SIG-M5 (cell line): ENCODE measurements around the gene ASTN1.

Experiments used
- DNase-seq: peaks from one replicate; lab custom pipeline; 2025; lab: John Stamatoyannopoulos, UW

Gene ASTN1

DNA sequence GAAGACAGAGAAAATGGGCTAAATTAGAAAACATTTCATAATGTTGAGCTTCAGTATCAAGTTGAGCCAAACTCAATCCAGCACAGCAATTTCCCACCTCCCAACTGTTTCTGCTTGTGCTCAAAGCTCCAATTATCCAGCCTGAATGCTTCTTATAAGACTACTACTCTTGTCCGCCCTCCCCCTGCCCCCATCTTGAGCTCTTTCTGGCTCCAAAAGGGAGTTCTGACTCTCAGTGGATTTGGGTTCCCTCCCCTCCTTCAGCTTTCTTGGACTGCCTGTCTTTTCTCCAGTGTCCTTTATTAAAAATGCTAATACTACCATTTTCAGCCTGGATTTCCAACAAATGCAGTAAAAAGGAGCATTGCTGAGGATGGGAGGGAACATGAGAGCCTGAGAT is 174.8 kb downstream of the ASTN1 start:
- no peak for DNase-seq

DNA sequence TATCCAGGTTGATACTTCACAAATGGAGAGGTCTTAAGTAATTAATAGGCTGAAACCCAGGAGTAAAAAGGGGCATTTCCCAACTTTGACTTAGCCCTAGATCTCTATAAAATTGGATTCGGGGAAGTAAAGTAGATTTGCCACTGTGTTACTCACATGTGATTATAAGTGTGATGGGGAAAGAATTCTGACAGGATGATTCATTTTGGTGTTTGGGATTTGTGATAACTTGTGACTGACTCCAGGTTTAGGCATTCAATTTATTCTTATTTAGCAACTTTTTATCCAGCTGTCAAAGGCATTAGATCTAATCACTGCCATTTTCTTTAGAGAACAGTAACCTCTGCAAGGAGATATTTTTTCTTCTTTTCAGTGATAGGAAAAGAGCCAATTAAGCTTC is 175.5 kb downstream of the ASTN1 start:
- no peak for DNase-seq

DNA sequence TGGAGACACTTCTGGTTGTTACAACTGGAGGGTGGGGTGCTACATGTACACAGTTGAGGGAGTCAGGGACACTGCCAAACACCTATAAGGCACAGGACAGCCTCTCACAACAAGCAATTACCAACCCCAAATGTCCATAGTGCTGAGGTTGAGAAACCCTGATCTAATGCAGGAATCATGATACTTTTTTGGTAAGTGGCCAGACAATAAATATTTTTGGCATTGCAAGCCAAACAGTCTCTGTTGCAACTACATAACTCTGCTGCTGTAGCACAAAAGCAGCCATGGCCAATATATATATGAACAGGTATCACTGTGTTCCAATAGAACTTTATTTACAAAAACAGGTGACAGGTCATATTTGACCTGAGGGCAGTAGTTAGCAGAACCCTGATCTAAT is 177.5 kb downstream of the ASTN1 start:
- no peak for DNase-seq

DNA sequence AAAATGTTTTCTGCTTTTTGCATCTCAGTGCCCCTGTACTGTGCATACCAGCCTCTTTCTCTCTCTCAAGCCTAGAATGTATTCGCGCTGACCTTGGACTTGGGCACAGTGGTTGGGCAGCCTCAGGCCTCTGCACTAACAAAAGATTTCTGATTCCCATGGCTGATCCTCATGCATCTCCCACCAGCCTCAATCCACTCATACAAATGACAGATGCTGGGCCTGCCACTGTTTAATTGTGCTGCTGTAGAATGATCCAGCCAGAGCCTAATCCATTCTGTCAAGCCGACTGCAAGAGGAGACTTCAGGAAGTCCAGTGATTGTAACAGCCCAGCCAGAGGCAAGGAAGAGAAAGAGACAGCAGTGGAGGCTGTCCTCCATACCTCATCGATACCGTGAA is 180.8 kb downstream of the ASTN1 start:
- no peak for DNase-seq

DNA sequence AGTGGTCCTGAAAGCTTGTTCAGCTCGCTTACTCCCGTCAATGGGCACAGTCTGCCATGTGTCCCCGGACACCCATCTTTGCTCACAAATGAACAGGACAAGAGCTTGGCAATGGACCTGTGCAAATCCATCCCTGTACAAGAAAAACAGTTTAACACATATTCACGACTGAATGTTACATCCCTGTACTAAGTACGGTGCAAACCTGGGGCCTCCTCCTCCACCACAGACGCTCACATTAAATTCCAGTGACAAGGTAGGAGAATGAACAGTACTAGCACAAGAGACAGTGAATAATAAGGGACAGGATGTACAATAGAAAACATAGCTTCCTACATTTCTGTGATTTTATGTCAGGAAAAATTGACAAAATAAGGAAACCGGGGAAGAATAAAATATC is 187.7 kb downstream of the ASTN1 start:
- no peak for DNase-seq

DNA sequence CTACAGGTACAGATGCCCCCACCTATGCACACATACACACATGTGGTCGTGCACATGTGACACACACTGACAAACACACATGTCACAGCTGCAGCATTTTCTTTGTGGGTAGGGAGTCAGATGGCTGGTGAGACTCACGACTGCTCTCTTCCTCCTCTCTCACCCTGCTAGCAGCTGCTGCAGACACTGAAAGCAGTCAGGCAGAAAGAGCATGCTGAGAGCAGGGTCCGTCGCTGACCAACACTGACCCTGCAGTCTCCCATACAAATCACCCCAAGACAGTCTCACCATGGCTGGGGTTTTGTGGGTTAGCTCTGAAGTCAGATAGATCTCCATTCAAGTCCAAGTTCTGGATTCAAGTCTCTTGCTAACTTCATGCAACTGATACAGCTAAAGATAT is 188.3 kb downstream of the ASTN1 start:
- no peak for DNase-seq

DNA sequence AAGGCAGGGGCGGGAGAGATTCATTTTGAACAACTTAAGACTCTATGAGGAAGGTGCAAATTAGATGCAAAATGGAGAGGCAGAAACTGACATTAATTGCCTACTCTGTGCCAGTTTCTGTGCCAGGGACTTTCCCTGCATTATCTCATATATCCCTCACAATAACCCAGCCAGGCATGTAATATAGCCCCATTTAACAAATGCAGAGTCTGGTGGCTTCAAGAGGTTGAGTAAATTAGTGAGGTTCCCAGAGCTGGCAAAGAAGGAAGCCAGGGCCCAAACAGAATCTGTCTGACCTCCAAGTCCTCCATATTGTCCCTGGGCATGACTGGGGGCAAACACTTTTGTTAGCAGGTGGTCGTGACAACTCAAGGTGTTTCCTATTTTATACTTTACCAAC is 199.8 kb downstream of the ASTN1 start:
- no peak for DNase-seq

DNA sequence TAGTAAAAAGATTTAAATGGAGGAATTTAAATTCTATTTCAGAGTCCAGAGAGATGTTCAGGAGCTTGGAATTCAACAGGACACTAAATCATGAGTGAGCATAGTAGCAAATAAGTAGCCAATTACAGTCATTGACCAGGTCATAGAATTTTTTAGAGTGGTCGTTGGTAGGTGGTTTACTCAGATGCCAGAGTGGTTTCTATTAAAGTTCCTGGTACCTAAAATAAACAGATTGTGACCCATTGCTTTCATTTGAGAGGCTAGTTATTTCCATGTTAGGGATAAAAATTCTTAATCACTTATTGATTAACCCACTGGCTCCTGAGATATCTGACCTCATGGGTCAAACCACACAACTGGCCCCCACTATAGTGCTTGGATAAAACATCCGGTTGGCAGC is 201.3 kb downstream of the ASTN1 start:
- no peak for DNase-seq

DNA sequence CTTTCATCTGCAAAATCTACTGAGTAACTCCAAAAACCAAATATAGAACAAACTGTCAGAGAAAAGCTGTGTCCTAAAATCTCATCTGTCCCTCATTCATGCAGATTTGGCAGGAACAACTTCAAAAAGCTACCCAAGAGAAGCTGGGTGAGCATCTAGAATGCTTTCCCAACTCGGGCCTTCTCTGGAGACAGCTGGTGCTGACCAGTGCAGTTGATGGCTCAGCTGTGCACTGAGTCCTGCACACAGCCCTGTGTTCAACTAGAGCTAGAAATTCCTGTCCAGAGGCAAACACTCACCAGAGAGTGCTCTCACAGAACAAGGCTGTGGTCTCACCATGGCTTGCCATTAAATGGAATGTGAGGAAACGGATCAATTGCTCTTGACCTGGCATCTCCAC is 202.8 kb downstream of the ASTN1 start:
- no peak for DNase-seq

DNA sequence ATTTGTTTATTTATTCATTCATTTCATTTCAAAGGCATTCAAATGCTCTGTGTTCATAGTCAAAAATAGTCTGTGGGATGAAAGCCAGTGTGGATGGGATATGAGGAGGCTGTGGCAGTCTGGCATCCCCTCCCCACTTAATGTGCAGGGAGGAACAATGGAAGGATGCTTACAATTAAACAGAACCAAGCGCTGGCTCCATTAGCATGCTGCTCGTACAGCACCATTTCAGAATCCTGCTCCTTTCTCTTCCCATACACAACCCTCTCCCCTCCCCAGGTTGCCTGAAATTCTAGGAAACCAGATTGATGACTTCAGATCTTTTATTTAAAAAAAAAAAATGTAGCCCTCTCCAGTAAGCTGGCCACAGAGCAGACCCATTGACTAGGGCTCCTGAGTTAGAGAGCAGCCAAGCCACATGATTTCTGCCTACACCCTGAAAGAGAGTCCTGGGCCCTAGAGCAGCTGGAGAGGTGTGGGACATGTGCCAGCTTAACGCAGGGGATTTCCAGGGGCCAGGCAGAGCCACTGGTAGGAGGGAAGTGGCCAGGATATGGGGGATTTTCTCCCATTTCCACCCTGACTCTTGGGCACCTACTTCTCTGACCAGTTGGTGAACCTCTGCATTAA is 205.2 kb downstream of the ASTN1 start:
- DNase-seq: no peak

DNA sequence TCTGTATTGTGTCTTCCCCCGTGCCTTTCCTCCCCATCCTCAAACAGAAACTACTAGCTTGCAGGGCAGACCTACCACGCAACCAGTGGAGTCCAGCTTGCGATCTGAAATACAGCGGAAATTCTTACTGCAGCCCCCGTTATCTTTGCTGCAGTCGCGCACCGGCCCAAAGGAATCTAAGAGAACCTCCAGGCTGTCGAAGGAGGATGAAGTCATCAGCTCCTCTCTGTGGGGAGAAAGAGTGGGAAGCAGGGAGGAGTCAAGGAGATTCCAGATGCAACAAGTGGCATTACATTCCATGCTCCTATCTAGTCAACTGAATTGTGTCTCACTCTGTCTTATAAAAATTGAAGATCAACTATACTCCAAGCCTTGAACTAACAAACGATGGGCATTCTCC is 206.9 kb downstream of the ASTN1 start:
- DNase-seq: no peak

DNA sequence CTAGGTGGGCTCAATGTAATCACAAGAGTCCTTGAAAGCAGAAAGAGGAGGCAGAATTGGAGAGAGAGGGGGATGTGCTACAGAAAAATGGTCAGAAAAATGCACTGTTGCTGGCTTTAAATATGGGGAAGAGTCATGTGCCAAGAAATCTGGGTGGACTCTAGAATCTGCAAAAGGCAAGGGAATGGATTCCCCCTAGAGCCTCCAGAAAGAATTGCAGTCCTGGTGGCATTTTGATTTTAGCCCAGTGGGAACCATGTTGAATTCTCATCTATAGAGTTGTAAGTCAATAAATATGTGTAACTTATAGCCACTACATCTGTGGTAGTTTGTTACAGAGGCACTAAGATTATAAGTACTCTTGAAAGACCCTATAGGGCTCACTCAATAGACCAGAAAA is 210.3 kb downstream of the ASTN1 start:
- no peak for DNase-seq

DNA sequence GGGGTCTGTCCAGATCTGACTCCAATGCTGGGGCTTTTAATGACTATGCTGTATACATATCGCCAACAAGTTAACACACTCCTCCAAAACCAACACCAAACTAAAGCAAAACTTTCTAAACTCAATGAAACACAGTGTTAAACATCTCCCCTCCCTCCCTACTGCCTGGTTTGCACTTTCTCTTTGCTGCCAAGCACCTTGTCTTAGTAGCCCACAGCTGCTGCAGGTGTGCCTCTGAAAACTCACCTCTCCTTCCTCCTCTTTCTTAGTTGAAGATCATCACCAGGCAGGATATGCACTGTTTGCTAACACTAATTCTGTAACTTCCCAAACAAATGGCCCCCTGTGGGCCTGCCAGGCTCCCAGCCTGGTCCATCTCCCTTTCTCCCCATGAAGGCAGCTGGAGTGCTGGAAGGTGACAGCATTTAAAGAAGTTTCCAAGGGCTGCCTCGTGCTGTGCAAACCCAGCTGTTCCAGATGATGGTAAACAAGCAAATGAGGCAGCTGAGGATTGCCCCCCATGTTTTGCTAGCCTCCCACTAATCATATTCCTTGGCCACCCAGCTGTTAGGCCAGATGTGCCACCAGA is 213.7 kb downstream of the ASTN1 start:
- no peak for DNase-seq

DNA sequence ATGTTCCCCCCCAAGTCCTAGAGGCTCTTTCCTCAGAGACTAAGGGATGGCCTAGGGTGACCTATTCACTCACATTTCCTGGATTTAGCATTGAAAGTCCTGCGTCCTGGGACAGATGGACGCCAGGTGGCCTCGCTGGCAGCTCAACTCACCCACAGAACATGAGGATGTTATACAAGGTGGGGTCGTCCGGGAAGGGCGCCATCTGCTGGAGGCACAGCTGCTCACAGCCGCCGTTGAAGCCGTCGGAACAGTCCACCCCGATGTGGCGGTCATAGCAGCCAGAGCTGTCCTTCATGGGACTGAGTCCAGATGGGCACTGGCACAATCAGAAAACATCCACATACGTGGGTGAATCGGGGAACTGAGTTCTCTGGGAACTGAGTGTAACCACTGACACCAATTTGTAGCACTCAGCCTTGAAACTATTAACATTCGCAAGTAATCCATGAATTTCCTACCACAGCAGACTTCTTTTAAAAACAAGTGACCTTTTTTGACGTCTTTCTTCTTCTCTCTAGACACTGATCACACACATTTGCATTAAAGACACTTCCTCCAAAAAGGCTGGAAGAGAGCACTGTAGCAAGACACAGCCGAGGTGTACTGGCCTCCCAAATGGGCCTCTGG is 215.4 kb downstream of the ASTN1 start:
- DNase-seq: no peak

DNA sequence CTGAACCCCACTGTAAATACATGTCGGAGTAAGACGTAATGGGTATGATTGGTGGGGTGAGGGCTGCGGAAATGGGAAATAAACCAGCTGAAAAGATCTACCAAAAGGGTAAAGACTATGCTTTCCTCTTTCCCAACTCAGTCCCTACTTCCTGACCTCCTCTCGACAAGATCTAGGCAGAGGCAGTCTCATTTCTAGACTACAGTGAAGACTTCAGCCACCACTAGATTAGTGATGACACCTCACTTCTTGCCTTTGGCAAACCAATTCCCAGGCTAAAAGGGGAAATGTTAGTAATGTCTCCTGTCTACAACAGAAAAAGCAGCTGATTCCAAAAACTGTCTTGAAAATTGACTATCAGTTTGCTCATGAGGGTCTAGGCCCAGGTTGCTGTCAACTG is 219.9 kb downstream of the ASTN1 start:
- DNase-seq: no peak

DNA sequence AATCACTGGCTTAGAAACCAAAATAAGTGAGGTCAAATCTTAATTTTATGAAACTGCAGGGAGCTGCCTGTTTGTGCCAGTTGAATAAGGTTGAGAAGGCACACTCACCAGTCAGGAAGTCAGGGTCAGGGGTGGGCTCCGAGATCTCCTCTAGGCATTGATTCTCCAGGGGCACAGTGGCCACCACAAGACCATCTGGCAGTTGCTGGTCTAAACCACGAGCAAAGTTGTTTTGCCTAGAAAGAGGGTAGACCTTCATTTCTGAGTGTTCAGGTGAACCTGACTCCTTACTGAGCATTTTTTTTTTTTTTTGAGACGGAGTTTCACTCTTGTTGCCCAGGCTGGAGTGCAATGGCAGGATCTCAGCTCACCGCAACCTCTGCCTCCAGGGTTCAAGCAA is 220.7 kb downstream of the ASTN1 start:
- no peak for DNase-seq

DNA sequence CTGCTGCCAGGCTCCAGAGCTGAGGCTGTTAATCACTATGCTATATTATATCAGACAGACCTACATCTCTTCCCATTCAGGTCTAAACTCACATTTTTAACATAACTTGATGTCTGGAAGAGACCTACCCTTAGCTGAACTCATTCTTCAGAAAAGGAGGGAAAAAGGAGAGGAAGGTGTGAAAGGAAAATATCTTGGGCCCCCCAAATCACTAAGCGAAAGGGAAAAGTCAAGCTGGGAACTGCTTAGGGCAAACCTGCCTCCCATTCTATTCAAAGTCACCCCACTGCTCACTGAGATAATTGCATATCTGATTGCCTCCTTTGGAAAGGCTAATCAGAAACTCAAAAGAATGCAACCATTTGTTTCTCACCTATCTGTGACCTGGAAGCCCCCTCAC is 222.2 kb downstream of the ASTN1 start:
- no peak for DNase-seq

DNA sequence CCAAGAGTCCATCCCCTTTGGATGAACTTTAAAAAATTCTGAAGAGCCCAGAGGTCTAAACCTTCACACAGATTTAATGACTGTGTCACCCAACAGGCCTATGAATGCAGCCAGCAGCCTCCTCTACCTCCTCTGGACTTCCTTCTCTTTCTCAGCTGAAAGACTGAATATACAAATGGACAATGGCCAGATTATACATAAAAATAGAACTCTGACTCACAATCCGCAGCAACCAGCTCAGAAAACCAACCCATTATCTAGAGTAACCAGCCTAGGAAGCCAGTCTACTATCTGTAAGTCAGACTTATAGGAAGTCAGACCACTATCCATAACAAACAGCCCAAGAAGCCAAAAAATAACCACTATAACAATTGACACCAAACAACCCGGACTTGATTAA is 224.5 kb downstream of the ASTN1 start:
- no peak for DNase-seq

DNA sequence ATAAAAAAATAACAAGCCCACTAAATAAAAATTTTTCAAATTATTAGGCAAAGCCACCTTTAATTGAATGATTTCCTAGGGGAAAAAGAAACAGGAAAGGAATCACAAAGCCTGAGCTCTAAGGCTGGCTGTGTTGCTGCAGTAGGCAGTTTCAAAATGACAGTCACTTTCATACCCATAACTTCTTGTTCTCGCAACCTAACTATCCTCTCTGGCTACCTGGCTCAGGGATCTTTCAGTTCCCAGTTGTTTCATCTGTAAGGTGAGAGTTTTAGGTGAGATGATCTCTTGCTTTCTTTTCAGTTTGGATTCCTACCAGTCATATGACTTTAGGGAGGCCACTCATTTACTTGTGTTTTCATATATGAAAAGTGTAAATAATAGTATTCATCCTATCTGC is 226.1 kb downstream of the ASTN1 start:
- DNase-seq: no peak

DNA sequence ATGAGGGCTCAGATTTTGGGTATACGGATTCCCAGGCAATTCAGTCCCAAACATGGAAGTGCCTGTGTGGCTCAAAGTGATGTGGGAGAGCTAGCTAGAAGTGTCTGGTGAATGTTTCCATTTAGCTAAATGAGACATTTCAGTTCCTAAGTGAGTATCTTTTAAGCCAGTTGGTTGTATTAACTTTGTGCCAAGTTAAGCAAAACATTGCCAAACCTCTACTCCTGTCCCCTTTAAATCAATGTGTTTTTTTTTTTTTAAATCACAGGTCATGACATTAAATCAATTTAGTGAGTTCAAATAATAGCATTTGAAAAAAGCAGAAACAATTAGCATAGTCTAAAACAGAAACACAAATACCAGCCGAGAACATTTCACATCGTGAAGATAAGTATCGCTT is 230.1 kb downstream of the ASTN1 start:
- no peak for DNase-seq

DNA sequence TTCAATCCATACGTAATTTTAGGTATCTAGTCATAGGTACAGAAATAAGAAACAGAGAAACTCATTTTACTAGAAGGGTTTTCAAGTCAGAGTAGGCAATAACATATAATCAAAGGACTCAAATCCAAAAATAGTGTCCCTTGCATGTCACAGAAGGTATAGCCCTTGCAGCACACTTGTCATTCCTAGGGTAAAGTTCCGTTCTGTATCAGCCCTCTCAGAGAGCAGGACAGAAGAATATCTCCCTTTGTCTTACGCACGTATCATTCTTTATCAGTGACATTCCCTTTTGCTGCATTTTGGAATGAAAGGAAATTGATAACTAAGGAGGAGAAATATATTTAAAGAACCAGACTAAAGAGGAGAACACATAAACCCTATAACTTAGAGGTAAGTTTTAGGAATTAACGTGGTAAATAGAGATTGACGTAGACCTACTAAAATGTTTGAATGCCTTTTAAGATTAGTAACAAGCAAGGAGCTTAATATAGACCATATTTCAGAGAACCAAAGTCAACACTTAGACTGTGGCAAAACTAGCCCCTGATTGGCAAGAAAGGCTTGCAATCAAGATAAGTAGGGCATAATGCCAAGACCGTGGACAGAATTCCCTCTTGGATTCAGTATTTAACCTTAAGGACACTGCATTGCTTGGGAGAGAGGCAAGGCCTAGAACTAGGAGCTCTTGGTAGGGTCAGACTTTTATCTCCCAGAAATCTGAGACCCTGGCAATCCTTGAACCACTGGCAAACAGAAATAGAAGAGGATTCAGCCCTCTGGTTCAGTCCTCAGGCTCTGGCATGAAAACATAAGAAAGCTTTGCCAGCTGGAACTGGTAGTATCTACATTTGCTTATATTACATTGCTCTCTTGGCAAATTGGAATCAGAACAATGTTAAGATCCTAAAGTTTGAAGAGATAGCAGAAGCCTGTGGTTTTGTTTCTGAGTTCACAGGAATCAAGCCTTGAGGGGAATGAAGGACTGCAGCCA is 232.1 kb downstream of the ASTN1 start:
- DNase-seq: no peak

DNA sequence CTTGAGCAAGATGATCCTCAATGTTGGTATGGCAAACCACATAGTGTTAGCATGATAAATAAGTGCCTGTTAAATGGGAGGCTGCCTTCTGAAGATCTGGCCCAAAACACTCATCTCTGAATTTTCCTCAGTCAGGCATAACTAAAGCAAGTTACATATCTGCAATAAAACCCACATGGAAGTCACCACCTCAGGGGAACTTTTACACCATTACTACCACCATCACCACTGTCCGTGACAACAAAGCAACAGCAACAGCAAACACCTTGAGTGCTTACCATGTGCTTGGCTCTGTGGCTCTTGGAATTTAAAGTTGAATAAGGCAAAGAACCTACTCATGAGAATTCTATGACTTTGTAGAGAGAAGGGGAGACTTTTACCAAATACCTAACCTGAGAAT is 233.0 kb downstream of the ASTN1 start:
- DNase-seq: no peak
